ENCODE data around the gene TAGLN.

Gene TAGLN

GRCh38 chr11:117181586-117182550 is 17.3 kb upstream of the TAGLN start:
- no peak for TF ChIP-seq CTCF (IDR thresholded peaks at IDR 0.05)

- no peak for TF ChIP-seq CTCF (IDR thresholded peaks at IDR 0.05)
Measured at GRCh38 chr11:117182551-117182935, 16.6 kb upstream of the TAGLN start.

GRCh38 chr11:117183724-117184349 is 15.3 kb upstream of the TAGLN start:
- TF ChIP-seq CTCF (IDR thresholded peaks at IDR 0.05): no peak

GRCh38 chr11:117185736-117186430 is 13.3 kb upstream of the TAGLN start:
- no peak for TF ChIP-seq CTCF (IDR thresholded peaks at IDR 0.05)

- no peak for TF ChIP-seq CTCF (IDR thresholded peaks at IDR 0.05)
Measured at GRCh38 chr11:117186431-117186761, 12.8 kb upstream of the TAGLN start.

GRCh38 chr11:117187007-117187406 is 12.2 kb upstream of the TAGLN start:
- TF ChIP-seq CTCF (IDR thresholded peaks at IDR 0.05): no peak

GRCh38 chr11:117187428-117187798 is 11.8 kb upstream of the TAGLN start:
- no peak for TF ChIP-seq CTCF (IDR thresholded peaks at IDR 0.05)

All from LNCAP (cell line).